NCI-H446 (cell line): ENCODE results near the gene MRPL20.
"Not testable (repeated sequence)": the region's sequence is repeated elsewhere in the genome, so short reads cannot be mapped to it uniquely, and the experiment has no call there.

Experiments
- DNase-seq, 2 experiments: peaks; one replicate each; lab custom pipeline; 2025; lab: John Stamatoyannopoulos, UW

MRPL20 gene

DNA sequence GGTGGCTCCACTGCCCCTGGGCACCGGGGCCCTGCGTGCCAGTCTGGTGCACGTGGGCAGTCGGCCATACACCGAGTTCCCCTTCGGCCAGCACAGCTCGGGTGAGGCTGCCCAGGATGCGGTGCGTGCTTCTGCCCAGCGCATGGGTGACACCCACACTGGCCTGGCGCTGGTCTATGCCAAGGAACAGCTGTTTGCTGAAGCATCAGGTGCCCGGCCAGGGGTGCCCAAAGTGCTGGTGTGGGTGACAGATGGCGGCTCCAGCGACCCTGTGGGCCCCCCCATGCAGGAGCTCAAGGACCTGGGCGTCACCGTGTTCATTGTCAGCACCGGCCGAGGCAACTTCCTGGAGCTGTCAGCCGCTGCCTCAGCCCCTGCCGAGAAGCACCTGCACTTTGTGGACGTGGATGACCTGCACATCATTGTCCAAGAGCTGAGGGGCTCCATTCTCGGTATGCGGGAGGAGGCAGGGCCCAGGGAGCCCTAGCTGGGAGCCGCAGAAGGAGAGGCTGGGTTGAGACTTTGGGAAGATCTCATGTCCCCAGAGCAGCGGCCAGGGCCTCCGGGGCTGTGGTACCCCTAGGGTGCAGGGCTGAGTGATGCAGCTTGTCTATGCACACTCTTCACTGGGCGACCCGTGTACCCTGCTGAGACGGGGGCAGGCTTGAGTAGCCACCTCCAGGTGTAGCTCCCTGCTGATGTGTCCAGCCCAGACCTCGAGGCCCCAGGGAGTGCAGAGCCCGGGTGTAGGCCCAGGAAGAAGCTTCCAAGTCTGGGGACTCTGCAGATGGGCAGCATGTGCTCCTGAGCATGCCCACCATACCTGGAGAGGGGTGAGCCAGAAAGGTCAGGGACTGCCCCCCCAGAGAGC, 30.2 kb upstream of the MRPL20 start:
- no peak for DNase-seq

GRCh38 chr1:1436630-1437032, 29.5 kb upstream of the MRPL20 start:
- no peak for DNase-seq

- DNase-seq = no peak
These were observed 29.0 kb upstream of the MRPL20 start for GRCh38 chr1:1435911-1436629.

- peak; percentile 17 to 89 for DNase-seq
These were observed 28.2 kb upstream of the MRPL20 start, which contains the start of gene VWA1 for GRCh38 chr1:1435106-1435903. VWA1 (plus strand) TSS chr1:1435690; CDS start chr1:1435749, 59 bp downstream.

DNA sequence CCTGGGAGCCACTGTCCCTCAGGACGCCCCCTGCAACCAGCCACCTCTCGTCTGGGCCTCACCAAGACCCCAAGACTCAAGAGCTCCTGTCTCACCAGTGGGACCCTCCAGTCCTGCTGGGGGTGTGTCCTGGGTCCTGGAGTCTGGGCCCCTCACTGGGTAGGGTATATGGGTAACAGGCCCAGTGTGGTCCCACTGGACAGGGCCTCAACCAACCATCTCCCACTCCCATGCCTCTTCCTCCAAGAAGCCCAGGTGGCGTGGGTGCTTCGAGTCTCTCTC, 27.7 kb upstream of the MRPL20 start:
- no peak for DNase-seq

DNA sequence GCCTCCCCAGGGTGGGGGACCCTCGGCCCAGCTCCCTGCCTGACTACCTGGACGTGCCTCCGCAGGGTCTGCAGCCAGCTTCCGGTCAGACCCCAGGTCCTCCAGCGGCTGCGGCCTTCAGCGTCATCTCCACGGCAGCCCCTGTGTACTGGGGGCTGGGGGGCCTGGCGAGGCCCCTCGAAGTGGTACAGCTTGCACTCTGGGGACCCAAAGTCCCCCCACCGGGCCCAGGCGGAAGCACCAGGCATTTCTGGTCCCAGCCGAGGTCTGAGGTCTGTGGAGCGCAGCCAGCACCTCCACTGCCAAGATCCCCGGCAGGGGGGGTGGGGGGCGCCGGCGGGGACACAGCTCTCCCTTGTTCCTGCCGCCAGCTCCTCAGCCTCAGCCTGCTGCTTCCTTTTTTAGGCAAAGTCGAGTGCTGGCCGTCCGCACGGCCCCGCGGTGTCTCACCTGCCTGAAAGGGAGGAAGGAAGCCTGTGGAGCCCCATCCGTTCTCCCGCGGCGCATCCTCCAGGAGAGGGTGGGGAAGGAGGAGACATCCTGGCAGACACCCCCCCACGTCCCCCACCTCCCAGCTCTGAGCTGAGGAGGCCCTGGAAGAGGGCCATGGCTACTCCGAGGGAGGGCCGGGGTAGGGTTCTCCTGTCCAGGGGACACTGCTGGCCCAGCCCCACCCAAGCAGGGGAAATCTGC, 27.2 kb upstream of the MRPL20 start:
- DNase-seq = peak in 1 of 2 experiments; percentile 52

- peak in 1 of 2 experiments; percentile 49 for DNase-seq
These were observed 26.7 kb upstream of the MRPL20 start for GRCh38 chr1:1433804-1434130.

GRCh38 chr1:1432951-1433803, 26.1 kb upstream of the MRPL20 start:
- DNase-seq = peak in 1 of 2 experiments; percentile 51

DNA sequence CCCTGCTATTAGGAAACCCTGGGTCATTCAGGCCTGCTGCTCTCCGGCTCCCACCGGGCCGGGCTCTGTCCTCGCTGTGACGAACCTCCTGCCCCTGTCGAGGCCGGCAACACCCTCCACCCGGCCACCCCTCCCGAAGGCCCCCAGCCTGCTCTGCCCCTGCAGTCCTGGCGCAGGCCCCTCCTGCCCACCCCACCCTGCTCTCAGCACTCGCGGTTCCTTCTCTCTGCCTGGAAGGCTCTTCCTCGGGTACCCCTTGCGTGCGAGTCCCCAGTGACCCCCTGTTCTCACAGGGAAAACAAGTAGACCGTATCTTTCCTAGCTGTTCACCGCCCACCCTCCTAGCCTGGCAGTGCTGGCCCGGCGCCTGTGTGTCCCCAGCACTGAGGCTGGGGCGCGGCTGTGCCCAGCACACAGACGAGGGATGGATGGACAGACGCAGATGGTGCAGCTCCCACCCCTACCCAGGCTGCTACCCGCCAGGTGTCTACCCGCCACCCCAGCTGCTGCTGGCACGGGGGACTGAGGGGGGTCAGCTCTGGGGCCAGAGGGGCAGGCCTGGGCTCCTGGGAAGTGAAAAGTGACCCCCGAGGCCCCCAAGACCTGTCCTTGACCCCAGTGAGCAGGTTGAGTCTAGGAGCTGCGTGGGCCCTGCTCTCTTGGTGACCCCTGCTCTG, 25.3 kb upstream of the MRPL20 start:
- DNase-seq = no peak

DNA sequence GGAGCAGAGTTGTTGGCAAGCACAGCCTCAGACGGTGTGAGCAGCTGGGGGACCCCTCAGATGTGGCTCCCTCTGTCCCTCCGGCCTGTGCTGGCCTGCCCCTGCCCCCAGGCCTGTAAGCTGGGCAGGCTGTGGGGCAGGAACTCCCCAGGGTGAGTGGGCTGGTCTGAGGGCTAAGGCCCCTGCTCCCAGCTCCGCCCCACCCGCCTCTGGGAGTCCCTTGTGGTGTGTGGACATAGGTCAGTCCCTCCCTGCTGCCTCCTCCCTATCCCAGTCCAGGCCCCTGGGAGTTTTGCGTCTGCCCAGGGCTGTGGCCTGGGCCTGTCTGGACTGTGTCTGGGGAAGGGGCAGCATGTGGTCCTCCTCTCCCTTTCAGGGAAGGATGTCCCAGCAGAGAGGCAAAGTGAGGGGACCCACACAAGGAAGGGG, 24.8 kb upstream of the MRPL20 start:
- DNase-seq = no peak

DNA sequence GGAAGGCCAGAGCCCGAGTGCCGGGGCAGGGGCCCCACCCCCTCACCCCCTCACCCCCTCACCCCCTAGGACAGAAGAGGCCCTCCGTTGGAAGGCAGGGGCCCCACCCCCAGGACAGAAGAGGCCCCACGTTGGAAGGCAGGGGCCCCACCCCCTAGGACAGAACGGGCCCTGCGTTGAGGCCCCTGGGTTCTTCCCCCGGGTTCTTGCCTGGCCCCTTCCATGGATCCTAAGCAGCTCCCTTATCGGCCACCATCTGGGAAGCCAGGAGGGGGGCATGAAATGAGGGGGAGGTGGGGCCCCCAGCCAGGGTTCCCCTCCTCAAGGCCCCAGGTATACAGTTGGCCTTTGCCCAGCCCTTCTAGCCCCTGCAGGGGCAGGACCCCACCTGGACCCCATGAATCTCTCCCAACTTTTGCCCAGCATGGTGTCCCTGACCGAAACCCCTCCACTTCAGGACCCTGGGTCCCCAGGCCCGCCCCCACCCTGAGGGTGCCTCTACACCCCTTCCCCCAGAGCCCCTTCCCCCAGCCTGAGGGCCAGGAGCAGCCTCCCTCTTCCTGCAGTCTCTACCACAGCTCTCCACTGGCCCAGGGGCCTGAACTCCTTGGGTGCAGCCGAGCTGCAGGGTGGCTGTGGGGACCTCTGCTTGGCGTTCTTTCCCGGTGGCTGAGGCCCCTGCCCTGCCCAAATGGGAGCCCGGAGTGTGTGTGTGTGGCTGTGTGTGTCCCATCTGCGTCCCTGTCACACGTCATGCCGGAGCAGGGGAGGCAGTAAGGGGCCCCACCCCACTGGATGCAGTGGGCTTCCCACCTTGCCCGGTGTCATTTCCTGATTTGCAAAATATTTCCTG, 24.1 kb upstream of the MRPL20 start:
- DNase-seq = no peak

DNA sequence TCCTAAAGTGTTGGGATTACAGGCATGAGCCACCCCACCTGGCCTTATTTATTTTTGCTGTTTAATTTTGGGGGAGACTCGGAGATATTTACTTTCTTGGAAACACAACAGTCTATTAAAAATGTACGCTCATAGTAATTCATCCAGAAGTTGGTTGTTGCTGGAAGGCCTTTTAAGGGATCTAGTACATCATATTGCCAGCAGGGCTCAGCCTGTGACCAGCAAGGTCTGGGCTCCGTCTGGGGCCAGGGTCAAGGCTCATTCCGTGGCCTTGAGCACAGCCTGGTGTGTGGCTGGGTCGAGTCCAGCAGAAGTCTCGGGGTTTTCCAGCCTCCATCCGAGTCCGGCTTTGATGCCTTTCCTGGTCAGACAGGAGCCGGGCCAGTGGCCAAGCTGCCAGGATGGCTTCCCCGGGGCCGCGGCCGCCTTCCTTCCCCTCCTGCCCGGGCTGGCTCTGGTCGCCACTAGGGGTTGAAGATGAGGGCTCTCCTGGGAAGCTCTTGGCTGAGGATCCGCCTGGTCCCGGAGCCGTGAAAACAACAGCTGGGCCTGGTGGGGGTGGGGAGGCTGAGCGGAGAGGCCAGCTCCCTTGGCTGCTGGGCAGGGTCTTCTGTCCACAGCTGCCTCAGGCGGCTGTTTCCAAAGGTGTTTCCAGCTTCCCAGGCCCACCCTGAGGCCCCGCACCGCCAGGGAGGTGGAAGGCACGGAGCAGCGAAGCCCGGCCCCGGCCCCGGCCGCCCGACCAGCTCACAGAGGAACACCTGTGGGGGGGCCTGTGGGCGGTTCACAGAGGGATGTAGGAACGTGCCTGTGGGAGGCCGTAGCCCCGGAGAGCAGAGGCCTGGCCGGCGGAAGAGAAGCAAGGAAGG, 23.3 kb upstream of the MRPL20 start:
- peak in 1 of 2 experiments; percentile 89 for DNase-seq

- no peak for DNase-seq
These were observed 22.6 kb upstream of the MRPL20 start for GRCh38 chr1:1429671-1430073.

DNA sequence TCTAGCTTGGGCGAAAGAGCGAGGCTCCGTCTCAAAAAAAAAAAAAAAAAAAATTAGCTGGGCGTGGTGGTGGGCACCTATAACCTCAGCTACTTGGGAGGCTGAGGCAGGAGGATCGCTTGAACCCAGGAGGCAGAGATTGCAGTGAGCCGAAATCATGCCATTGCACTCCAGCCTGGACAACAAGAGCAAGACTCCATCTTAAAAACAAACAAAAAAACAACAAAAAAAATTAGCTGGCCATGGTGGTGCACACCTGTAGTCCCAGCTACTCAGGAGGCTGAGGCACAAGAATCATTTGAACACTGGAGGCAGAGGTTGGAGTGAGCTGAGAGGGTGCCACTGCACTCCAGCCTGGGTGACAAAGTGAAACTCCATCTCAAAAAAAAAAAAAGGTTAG, 21.9 kb upstream of the MRPL20 start:
- not testable (repeated sequence) for DNase-seq

DNA sequence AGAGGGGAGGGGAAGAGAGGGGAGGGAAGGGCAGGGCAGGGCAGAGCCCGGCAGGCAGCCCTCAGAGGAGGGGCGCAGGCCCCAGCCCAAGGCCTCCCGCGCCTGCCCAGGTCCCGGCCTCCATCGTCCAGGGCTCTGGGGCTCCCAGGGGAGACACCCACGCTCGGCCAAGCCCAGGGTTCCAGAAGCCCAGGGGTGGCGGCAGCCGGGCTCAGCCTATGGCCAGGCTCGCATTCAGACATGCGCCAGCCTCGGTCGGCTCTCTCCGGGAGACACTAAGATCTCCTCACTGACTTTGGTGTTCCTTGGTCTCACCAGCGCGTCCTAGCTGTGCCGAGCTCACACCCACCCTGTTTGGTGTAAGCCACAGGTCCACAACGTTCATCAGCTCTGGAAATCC, 21.1 kb upstream of the MRPL20 start:
- no peak for DNase-seq

DNA sequence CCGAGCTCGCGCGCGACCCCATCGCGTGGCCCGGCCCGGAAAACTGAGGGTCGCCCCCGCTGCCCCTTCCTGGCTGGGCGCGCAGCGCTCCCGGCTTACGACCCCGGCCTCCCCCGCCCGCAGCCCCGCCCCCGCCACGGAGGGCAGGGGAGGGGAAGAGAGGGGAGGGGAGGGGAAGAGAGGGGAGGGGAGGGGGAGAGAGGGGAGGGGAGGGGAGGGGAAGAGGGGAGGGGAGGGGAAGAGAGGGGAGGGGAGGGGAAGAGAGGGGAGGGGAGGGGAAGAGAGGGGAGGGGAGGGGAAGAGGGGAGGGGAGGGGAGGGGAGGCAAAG, 20.7 kb upstream of the MRPL20 start:
- no peak for DNase-seq

DNA sequence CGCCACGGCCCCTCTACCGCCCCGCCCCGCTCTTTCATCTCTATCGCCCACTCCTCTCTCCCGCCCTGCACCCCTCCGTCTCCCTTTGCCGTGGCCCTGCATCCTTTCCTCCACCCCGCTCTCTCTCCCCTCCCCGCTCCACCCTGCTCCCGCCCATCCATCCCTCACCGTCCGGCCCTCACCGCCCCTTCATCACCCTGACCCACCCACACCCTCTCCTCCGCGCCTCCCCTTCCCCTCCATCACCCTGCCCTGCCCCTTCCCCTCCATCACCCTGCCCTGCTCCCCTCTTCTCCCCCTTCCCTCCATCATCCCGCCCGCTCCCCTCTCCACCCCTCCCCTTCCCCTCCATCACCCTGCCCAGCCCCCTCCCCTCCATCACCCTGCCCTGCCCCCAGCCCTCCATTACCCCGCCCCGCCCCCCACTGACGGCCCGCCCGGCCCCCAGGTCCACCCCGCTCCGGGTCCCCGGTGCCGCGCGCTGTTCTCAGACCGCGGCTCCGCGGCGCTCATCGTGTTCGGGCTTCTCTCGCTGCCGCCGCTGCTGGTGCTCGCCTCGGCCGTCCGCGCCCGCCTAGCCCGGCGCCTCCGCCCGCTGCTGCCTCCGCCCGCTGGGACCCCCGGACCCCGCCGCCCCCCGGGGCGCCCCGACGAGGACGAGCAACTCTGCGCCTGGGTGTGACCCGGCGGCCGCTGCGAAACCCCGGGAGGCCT, 20.2 kb upstream of the MRPL20 start:
- no peak for DNase-seq

DNA sequence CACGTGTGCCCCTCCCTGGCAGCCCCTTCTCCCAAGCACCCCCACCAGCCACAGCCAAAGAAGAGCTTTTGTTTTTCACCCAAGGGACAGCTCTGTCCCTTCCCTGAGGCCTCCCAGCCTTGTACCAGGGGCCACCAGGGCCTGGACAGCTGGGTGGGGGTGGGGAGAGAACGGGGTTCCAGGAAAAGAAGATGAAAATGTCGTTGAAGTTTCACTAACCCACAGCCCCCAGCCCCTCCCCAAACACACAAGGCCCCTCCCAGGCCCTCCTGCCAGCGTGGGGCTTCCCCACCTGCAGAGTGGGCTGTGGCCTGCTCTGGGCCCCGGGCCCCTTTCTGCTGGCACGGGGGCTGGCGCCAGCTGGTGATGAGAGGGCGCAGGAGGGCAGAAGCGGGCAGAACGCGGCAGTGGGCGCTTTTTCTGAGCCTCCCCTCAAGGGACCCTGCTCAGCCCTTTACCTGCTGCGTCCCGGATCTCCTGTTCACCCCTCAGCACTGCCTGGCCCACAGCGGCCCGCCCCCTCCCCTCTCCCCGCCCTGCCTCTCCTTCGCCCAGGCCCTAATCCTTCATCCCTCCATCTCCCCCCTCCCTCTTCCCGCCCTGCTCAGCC, 19.5 kb upstream of the MRPL20 start:
- no peak for DNase-seq
